ENCODE results near the gene LDLRAD2.

DNA sequence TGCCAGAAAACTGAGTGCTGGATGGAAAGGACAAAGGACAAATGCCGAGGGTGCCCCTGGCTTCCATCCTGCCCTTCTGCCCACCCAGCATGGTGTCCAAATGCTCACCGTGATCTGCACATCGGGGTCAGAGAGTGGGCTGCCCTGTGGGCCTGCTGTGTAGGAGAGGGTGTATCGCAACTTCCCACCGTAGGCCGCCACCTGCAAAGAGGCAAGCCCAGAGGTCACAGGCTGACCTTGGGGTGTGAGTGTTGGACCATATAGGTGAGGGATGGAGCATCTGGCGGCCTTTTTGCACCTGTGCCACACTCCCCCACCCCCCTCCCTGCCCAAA lies 53.5 kb downstream of the LDLRAD2 start:
- TF ChIP-seq, protein P1, sequence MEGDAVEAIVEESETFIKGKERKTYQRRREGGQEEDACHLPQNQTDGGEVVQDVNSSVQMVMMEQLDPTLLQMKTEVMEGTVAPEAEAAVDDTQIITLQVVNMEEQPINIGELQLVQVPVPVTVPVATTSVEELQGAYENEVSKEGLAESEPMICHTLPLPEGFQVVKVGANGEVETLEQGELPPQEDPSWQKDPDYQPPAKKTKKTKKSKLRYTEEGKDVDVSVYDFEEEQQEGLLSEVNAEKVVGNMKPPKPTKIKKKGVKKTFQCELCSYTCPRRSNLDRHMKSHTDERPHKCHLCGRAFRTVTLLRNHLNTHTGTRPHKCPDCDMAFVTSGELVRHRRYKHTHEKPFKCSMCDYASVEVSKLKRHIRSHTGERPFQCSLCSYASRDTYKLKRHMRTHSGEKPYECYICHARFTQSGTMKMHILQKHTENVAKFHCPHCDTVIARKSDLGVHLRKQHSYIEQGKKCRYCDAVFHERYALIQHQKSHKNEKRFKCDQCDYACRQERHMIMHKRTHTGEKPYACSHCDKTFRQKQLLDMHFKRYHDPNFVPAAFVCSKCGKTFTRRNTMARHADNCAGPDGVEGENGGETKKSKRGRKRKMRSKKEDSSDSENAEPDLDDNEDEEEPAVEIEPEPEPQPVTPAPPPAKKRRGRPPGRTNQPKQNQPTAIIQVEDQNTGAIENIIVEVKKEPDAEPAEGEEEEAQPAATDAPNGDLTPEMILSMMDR (IDR thresholded peaks at IDR 0.05 in 4 of 5, conservative IDR thresholded peaks at IDR 0.05 in 1 of 5): no peak
- no peak for TF ChIP-seq POLR2A (IDR thresholded peaks at IDR 0.05)

All from gastrocnemius medialis (tissue), 4 donors.